HepG2 (cell line): ENCODE results near the gene CPXM1. TPM values are rescaled to one million over a fixed set of nuclear protein-coding genes. Genes with fewer than 3 reads are reported as not detected.

Experiments used
- ATAC-seq: fragments of 200-7000 bp; cut with Tn5 transposase; 3 replicates; pipeline ENCODE4 v1.9.1; 2020; ENCODE audit warnings: mild to moderate bottlenecking, moderate library complexity
- BruUV-seq: library from RNA; stranded (reverse); fragments of 400-500 nt; replicated peaks from 2 replicates; lab custom pipeline; 2021; lab: Mats Ljungman, UMichigan
- CTCF ChIA-PET: fragments of 300-600 bp; formaldehyde crosslinking; extraction: SDS; loops from one replicate; lab custom pipeline; 2021; ENCODE audit warnings: low total read pairs, inconsistent platforms, low intra/inter-chr PET ratio; lab: Yijun Ruan, JAX
- POLR2A ChIA-PET: fragments of 350-600 bp; sonication (Branson Sonifier 250); formaldehyde crosslinking; loops from one replicate; lab custom pipeline; 2020; ENCODE audit warnings: antibody characterized with exemption, inconsistent platforms; lab: Yijun Ruan, JAX
- DNase-seq: peaks from one replicate; pipeline ENCODE4 v3.0.0-alpha.2; 2015; ENCODE audit warnings: low spot score
- FAIRE-seq: peaks from 3 replicates; lab custom pipeline; 2011; peaks lifted over from hg19 to GRCh38; lab: Jason Lieb, UNC
- H2AFZ ChIP-seq: one replicate; pipeline ENCODE4 v1.6.1; 2011; ENCODE audit warnings: low read length, inconsistent platforms
- H3K27ac ChIP-seq: fragments of 300-600 bp; 3 replicates; pipeline ENCODE4 v1.8.0; 2011; ENCODE audit warnings: mixed run types, mild to moderate bottlenecking, mixed read lengths, low read length, inconsistent platforms; ENCODE audit not compliant: insufficient read depth; ENCODE audit errors: extremely low read length
- H3K27me3 ChIP-seq, 2 experiments: fragments of 200-600 bp in 1 of 2; 2 replicates in 1 of 2; 3 replicates in 1 of 2; pipeline versions ENCODE4 v1.6.0 to v1.8.0; 2011; ENCODE audit warnings: low read length in 2 of 2, mild to moderate bottlenecking in 2 of 2, moderate library complexity in 2 of 2, inconsistent platforms in 1 of 2; ENCODE audit not compliant: insufficient read depth in 2 of 2, control insufficient read depth in 1 of 2
- H3K36me3 ChIP-seq, 2 experiments: fragments of 200-600 bp in 1 of 2; replicated peaks in 1 of 2; 2 replicates in 1 of 2; 3 replicates in 1 of 2; pipeline versions ENCODE4 v1.5.1 to v1.8.0; 2011; ENCODE audit warnings: low read length in 2 of 2, inconsistent platforms in 1 of 2; ENCODE audit not compliant: insufficient read depth in 2 of 2, control insufficient read depth in 1 of 2
- H3K4me1 ChIP-seq: 2 replicates; pipeline ENCODE4 v1.5.1; 2012; ENCODE audit warnings: low read length, inconsistent platforms; ENCODE audit not compliant: insufficient read depth
- H3K4me2 ChIP-seq: 2 replicates; pipeline ENCODE4 v1.6.0; 2011; ENCODE audit warnings: low read depth, low read length, inconsistent platforms
- H3K4me3 ChIP-seq, 3 experiments: fragments of 200-600 bp in 1 of 3; sonication (generic), shearing (Covaris generic) in 1 of 3; replicated peaks in 1 of 3; 2 replicates each; pipeline ENCODE4 v1.5.1; 2011 to 2016; ENCODE audit warnings: low read length in 3 of 3, inconsistent platforms in 2 of 3, low read depth in 2 of 3, mild to moderate bottlenecking in 2 of 3, control low read depth in 1 of 3, mixed read lengths in 1 of 3; ENCODE audit not compliant: insufficient read depth in 1 of 3
- H3K79me2 ChIP-seq: one replicate; pipeline ENCODE4 v1.6.1; 2011; ENCODE audit warnings: low read length, inconsistent platforms; ENCODE audit not compliant: insufficient read depth
- H3K9ac ChIP-seq: 2 replicates; pipeline ENCODE4 v1.6.0; 2011; ENCODE audit warnings: mild to moderate bottlenecking, low read depth, low read length, inconsistent platforms; ENCODE audit not compliant: insufficient read depth
- H3K9me3 ChIP-seq: 2 replicates; pipeline ENCODE4 v1.5.1; 2012; ENCODE audit warnings: mild to moderate bottlenecking, low read length
- H4K20me1 ChIP-seq: 2 replicates; pipeline ENCODE4 v1.6.0; 2011; ENCODE audit warnings: inconsistent platforms, mild to moderate bottlenecking, low read length, moderate library complexity; ENCODE audit not compliant: insufficient read depth
- JUNB ChIP-seq: sonication (generic); formaldehyde crosslinking; IDR thresholded peaks from 2 replicates; pipeline ENCODE4 v1.8.0; 2022; ENCODE audit warnings: missing genetic modification reagents, mild to moderate bottlenecking, borderline replicate concordance
- KLF11 ChIP-seq: IDR thresholded peaks from 2 replicates; pipeline ENCODE4 v1.6.1; 2016; ENCODE audit warnings: missing compliant biosample characterization
- POLR2G ChIP-seq: fragments of 200-400 bp; formaldehyde crosslinking; IDR thresholded peaks from 2 replicates; pipeline ENCODE4 v1.6.1; 2018; ENCODE audit warnings: mild to moderate bottlenecking, low read depth, low read length, moderate library complexity
- TEAD2 ChIP-seq: sonication (generic); formaldehyde crosslinking; IDR thresholded peaks from 2 replicates; pipeline ENCODE4 v1.9.0; 2021; ENCODE audit warnings: missing genetic modification reagents
- TGIF2 ChIP-seq: IDR thresholded peaks from 2 replicates; pipeline ENCODE4 v1.6.1; 2016; ENCODE audit warnings: control low read depth, missing compliant biosample characterization
- TP53 ChIP-seq: sonication (generic); formaldehyde crosslinking; conservative IDR thresholded peaks from 2 replicates; pipeline ENCODE4 v1.4.0; 2020; ENCODE audit warnings: missing genetic modification reagents
- ZFP90 ChIP-seq: sonication (generic); formaldehyde crosslinking; IDR thresholded peaks from 2 replicates; pipeline ENCODE4 v1.8.0; 2022; ENCODE audit warnings: missing genetic modification reagents, mild to moderate bottlenecking, inconsistent platforms, borderline replicate concordance
- ZNF598 ChIP-seq: sonication (generic); formaldehyde crosslinking; IDR thresholded peaks from 2 replicates; pipeline ENCODE4 v1.5.1; 2020; ENCODE audit warnings: mild to moderate bottlenecking, missing genetic modification reagents, borderline replicate concordance
- whole genome bisulfite sequencing: methylation state at CpG from one replicate; pipeline ENCODE4 v1.1.6; 2017; ENCODE audit warnings: low lambda C conversion rate; 5-methylcytosine and 5-hydroxymethylcytosine counted together
- in situ Hi-C: cut with HindIII; loops from 2 replicates; pipeline ENCODE4 v1.10.0; 2017; ENCODE audit warnings: low pct_unique_long_range_greater_than_20kb; ENCODE audit not compliant: extremely low pct_ligation_motif_present
- intact Hi-C: fragments of 100-400 bp; cut with micrococcal nuclease; formaldehyde crosslinking; loops from one replicate; pipeline ENCODE4 v1.10.0; 2022; ENCODE audit not compliant: unreplicated experiment
- polyA plus RNA-seq, 8 experiments: library from polyadenylated mRNA; depleted of rRNA in 3 of 8; stranded (reverse) in 7 of 8; unstranded in 1 of 8; fragments of >200 nt; fragmentation: Illumina TruSeq in 4 of 8; extraction: Trizol in 4 of 8; gene quantifications; 2 replicates each; pipeline versions ENCODE4 v1.2.1 to v1.2.3, GENCODE V29; 2011 to 2016; ENCODE audit warnings: low read depth in 4 of 8, missing spikeins in 1 of 8, mixed read lengths in 1 of 8; ENCODE audit not compliant: insufficient read depth in 1 of 8
- total RNA-seq, 5 experiments: library from RNA; depleted of rRNA; stranded (reverse); fragments of >200 nt; fragmentation: Illumina TruSeq; extraction: Trizol; gene quantifications; 2 replicates each; pipeline ENCODE4 v1.2.3, GENCODE V29; 2016; ENCODE audit warnings: low read depth in 1 of 5
- TF ChIP-seq, protein P1 (sequence below): sonication (generic); formaldehyde crosslinking; IDR thresholded peaks from 2 replicates; pipeline ENCODE4 v1.8.0; 2022; ENCODE audit warnings: mild to moderate bottlenecking, missing genetic modification reagents, moderate library complexity
- TF ChIP-seq, protein P2 (sequence below): sonication (generic); formaldehyde crosslinking; IDR thresholded peaks from 2 replicates; pipeline ENCODE4 v1.4.0; 2020; ENCODE audit warnings: missing genetic modification reagents
- TF ChIP-seq, protein P3 (sequence below): sonication (generic); formaldehyde crosslinking; IDR thresholded peaks from 2 replicates; pipeline ENCODE4 v1.5.0; 2020; ENCODE audit warnings: missing genetic modification reagents, mild to moderate bottlenecking, borderline replicate concordance

Gene CPXM1
- total and polyA plus RNA-seq, 2 of the 13 experiments (the other 11 are each of a cell fraction or from before 2014, with no cell fraction given) = 0.07 TPM; not detected in 1

GRCh38 chr20:2757001-2757400, 43.4 kb downstream of the CPXM1 start:
- Histone ChIP-seq H3K27me3 (peaks cover 21 to 81% of the 10 kb centered on the region in 2 experiments), H2AFZ (no peak overlapping the region), H3K79me2 (no peaks in the 10 kb centered on the region), H4K20me1 (no peaks in the 10 kb centered on the region), H3K4me1 (peaks cover 19% of the 10 kb centered on the region), H3K4me3 (no peak overlapping the region), H3K36me3 (no peaks in the 10 kb centered on the region), H3K4me2 (no peak overlapping the region), H3K9ac (no peak overlapping the region), H3K9me3 (no peaks in the 10 kb centered on the region), H3K27ac (no peak overlapping the region)
- TF ChIP-seq JUNB (CRISPR knock-in tag) (no peak), TEAD2 (CRISPR knock-in tag) (no peak), ZFP90 (no peak), KLF11 (CRISPR knock-in tag) (no peak), POLR2G (no peak), TGIF2 (no peak), ZNF598 (CRISPR knock-in tag) (no peak), TP53 (no peak)
- TF ChIP-seq, protein P1, sequence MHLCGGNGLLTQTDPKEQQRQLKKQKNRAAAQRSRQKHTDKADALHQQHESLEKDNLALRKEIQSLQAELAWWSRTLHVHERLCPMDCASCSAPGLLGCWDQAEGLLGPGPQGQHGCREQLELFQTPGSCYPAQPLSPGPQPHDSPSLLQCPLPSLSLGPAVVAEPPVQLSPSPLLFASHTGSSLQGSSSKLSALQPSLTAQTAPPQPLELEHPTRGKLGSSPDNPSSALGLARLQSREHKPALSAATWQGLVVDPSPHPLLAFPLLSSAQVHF (CRISPR knock-in tag) = no peak
- TF ChIP-seq, protein P2, sequence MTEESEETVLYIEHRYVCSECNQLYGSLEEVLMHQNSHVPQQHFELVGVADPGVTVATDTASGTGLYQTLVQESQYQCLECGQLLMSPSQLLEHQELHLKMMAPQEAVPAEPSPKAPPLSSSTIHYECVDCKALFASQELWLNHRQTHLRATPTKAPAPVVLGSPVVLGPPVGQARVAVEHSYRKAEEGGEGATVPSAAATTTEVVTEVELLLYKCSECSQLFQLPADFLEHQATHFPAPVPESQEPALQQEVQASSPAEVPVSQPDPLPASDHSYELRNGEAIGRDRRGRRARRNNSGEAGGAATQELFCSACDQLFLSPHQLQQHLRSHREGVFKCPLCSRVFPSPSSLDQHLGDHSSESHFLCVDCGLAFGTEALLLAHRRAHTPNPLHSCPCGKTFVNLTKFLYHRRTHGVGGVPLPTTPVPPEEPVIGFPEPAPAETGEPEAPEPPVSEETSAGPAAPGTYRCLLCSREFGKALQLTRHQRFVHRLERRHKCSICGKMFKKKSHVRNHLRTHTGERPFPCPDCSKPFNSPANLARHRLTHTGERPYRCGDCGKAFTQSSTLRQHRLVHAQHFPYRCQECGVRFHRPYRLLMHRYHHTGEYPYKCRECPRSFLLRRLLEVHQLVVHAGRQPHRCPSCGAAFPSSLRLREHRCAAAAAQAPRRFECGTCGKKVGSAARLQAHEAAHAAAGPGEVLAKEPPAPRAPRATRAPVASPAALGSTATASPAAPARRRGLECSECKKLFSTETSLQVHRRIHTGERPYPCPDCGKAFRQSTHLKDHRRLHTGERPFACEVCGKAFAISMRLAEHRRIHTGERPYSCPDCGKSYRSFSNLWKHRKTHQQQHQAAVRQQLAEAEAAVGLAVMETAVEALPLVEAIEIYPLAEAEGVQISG (CRISPR knock-in tag) = no peak
- TF ChIP-seq, protein P3, sequence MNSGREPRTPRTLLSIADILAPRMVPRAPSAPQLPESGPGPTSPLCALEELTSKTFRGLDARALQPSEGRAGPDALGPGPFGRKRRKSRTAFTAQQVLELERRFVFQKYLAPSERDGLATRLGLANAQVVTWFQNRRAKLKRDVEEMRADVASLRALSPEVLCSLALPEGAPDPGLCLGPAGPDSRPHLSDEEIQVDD (CRISPR knock-in tag) = no peak
- intact Hi-C loops (no loop called here), in situ Hi-C loops (loop anchor here (5.0 to 10.0 kb wide), 2 partner anchors 88 to 105 kb away; partner anchors contain the start of genes PCED1A and VPS16)
- POLR2A ChIA-PET = no interaction called here
- CTCF ChIA-PET = interaction anchor here (2.9 kb wide), 1 partner anchor 95 kb away, joined by 27 read pairs; no protein-coding TSS in a partner anchor
- WGBS = 21% methylated on average over 5 of the region's 5 CpGs
- no peak for DNase-seq
- no peak for FAIRE-seq
- no peak for ATAC-seq
- BruUV-seq = no TSS peak
